ENCODE measurements around the gene TRIM63.

DNA sequence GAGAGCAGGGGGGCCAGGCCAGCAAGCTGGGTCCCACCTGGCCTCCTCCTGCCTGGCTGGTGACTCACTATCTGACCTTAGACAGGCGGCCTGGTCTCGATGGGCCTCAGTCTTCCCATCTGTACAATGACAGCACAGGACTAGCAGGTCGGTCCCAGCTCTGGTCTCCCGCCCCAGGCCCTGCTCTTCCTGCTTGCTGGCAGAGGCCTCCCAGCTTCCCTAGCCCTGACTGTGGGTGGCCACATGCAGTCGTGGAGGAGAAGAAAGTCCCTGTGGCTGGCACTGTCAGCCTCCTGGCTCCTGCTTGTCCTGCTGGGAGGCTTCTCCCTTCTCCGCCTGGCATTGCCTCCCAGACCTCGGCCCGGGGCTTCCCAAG is 45.0 kb downstream of the TRIM63 start:
- TF ChIP-seq EP300 (IDR thresholded peaks at IDR 0.05; ENCODE audit: borderline replicate concordance) (no peak), CEBPB (IDR thresholded peaks at IDR 0.05) (no peak), CREB1 (IDR thresholded peaks at IDR 0.05; ENCODE audit: low read depth) (no peak), RAD21 (IDR thresholded peaks at IDR 0.05; ENCODE audit: low read depth) (no peak), EGR1 (IDR thresholded peaks at IDR 0.05) (no peak), TCF12 (IDR thresholded peaks at IDR 0.05; ENCODE audit: low read depth) (no peak), FOXM1 (IDR thresholded peaks at IDR 0.05; ENCODE audit: borderline replicate concordance, low read depth) (no peak), TAF1 (IDR thresholded peaks at IDR 0.05; ENCODE audit: low read depth) (no peak), TEAD4 (IDR thresholded peaks at IDR 0.05) (no peak), NFIC (IDR thresholded peaks at IDR 0.05) (no peak)
- TF ChIP-seq, protein P1, sequence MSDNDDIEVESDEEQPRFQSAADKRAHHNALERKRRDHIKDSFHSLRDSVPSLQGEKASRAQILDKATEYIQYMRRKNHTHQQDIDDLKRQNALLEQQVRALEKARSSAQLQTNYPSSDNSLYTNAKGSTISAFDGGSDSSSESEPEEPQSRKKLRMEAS (IDR thresholded peaks at IDR 0.05) = no peak
- TF ChIP-seq, protein P2, sequence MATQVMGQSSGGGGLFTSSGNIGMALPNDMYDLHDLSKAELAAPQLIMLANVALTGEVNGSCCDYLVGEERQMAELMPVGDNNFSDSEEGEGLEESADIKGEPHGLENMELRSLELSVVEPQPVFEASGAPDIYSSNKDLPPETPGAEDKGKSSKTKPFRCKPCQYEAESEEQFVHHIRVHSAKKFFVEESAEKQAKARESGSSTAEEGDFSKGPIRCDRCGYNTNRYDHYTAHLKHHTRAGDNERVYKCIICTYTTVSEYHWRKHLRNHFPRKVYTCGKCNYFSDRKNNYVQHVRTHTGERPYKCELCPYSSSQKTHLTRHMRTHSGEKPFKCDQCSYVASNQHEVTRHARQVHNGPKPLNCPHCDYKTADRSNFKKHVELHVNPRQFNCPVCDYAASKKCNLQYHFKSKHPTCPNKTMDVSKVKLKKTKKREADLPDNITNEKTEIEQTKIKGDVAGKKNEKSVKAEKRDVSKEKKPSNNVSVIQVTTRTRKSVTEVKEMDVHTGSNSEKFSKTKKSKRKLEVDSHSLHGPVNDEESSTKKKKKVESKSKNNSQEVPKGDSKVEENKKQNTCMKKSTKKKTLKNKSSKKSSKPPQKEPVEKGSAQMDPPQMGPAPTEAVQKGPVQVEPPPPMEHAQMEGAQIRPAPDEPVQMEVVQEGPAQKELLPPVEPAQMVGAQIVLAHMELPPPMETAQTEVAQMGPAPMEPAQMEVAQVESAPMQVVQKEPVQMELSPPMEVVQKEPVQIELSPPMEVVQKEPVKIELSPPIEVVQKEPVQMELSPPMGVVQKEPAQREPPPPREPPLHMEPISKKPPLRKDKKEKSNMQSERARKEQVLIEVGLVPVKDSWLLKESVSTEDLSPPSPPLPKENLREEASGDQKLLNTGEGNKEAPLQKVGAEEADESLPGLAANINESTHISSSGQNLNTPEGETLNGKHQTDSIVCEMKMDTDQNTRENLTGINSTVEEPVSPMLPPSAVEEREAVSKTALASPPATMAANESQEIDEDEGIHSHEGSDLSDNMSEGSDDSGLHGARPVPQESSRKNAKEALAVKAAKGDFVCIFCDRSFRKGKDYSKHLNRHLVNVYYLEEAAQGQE (IDR thresholded peaks at IDR 0.05; ENCODE audit: low read depth) = no peak
- TF ChIP-seq, protein P3, sequence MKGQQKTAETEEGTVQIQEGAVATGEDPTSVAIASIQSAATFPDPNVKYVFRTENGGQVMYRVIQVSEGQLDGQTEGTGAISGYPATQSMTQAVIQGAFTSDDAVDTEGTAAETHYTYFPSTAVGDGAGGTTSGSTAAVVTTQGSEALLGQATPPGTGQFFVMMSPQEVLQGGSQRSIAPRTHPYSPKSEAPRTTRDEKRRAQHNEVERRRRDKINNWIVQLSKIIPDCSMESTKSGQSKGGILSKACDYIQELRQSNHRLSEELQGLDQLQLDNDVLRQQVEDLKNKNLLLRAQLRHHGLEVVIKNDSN (IDR thresholded peaks at IDR 0.05) = no peak
